GM19438 (cell line): Measurements from ENCODE around the gene NR2C2.
"Not testable (repeated sequence)": the region's sequence is repeated elsewhere in the genome, so short reads cannot be mapped to it uniquely, and the experiment has no call there.

ENCODE experiments used
- ATAC-seq: cut with Tn5 transposase; IDR thresholded peaks from one replicate; pipeline ENCODE4 v1.9.1; 2021; ENCODE audit warnings: low read depth; ENCODE audit not compliant: unreplicated experiment

NR2C2 gene

DNA sequence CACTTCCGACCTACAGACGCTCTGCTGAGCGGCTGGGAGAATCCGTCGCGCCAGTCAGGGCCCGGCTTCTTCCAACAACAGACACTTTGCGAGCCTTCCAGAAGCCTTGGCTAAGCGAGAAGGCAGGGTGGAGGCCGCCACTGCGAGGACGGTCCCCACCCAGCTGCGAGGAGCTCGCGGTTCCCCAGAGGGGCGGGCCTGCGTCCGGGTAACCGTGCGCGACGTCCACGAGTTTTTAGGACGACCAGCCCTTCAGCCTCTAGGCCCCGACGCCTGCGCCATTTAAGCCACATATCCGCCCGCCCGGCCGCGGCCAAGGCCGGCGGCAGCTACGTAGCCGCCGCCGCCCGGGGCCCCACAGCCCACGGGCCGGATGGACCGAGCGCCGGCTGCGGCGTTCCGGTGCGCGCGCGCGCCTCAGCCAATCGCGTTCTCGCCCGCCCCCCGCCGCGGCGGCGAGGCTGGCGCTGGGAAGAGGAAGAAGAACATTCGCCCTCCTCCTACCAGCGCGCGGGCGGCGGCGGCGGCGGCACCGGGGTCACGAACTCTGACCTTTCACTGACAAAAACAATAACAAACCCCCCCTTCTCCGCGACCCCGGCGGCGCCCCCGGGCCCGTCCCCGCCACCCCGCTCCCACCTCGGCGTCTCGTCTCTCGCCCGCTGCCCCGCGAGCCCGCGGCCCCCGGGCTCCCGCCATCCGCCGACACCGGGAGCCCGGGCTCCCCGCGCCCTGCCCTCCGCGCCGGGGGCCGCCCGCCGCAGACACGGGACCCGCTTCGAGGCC, at the start of gene NR2C2:
Gene NR2C2 (plus strand): TSS at position 484 of the 786 bp plus-strand sequence. CDS start 56,332 bp downstream, outside the sequence.
- ATAC-seq, result peak; percentile 48

DNA sequence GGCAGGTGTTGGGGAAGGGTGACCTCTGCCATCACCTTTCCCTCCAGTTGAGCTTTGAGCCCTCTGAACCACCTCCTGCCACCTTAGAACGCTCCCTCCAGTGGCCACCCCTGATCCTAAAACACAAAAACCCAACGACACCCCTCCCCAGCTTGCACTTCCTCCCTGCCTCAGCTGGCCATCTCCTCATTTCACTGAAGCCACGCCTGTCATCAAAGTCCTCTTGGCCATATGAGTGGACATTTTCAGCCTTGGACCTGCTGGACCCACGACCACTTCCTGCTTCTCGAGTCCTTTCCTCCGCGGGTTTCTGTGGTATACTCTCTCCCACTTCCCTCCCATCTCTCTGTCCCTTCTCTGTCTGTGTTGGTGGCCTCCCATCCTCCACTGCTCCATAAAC, 48.5 kb upstream of the NR2C2 start:
- ATAC-seq, result no peak

DNA sequence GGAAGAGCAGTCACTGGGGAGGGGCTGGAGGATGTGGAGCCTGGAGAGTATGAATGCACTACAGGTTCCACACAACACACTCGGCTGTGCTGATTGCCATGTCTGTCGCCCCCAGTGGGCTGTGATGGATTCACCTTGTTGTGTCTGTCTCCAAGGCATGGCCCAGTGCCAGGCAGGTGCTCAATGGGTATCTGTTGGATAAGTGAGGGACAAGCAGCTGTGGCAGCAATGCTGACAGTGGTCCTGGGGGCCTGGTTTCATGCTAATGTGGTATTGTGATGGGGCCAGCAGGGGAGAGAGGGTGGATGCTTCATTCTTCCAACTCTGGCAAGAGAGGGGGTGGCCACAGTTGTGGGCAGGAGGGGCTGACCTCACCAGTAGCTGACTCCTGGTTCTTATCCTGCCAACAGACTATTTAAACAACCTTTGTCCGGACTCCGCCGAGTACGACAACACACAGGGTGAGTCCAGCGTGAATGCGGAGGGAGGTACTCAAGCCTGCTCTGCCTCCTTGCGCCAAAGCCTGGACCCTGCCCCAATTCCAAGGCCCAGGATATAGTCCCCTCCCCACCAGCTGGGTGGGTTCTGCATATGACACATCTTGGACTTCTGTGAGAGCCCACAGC, 47.3 kb upstream of the NR2C2 start:
- ATAC-seq, result no peak

DNA sequence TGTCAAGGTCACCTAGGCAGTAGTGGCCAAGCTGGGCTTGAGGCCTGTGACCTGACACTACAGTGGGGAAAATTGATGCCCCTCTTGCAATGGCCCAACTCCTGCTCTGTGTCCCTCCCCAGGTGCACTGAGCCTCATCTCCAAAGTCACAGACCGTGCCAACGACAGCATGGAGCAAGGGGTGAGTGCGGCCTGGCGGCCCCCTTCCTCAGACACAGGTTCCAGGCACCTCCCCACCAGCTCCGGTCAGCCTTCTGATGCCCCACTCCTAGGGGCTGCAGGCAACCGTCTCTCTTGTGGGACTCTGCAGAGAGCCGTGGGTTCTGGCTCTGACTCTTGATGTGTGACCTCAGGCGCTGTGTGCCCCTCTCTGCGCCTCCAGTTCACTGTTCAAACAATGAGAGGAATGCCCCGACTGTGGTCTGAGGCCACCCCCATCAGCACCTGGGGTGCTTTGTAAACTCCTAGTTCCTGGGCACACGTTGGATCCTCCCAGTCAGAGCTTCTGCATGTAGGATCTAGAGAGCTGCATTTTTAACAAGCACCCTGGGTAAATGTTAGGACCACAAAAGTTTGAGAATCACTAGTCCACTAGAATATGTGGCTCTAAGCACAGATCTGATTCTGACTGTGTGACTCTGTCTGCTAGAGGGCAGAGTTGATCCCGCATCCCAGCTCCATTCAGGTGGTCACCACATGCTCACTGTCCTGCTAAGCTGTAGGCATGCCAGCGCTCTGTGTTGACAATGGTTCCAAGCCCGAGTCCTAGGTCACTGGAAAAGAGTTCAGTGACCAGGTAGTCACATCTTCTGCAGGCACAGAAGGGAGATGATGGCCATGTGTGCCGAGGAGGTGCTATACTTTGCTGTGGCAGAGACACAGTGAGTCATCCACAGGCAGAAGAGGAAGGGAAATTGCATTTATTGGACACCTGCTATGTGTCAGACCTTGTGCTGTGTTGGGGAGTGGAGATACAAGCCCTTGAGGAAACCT, 46.2 kb upstream of the NR2C2 start:
- no peak for ATAC-seq

DNA sequence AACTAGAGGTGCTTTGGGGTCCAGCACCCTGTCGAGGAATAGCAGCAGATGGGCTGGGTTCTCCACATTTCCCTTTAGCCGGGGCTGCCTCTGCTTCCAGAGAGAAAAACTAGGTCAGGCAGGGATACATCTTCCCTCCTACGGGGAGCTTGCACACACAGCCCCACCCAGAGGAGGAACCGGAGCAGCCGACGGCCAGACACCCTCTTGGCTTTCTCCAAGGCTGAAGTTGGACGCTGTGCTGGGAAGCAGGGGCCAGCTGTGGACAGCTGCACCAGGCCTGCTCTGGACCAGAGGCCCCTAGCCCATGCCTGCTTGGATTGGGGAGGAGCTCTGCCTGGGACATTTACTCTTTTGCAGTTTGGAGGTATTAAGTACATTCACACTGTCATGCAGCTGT, 44.7 kb upstream of the NR2C2 start:
- ATAC-seq, result no peak

DNA sequence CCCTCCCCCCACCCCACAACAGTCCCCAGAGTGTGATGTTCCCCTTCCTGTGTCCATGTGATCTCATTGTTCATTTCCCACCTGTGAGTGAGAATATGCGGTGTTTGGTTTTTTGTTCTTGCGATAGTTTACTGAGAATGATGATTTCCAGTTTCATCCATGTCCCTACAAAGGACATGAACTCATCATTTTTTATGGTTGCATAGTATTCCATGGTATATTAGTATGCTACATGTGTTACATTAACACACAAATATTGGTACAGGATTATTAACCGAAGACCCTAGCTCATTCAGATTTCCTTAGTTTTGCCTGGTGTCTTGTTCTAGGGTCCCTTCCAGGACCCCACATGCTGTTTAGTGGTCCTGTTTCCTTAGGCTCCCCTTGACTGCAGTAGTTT, 43.9 kb upstream of the NR2C2 start:
- ATAC-seq, result not testable (repeated sequence)

DNA sequence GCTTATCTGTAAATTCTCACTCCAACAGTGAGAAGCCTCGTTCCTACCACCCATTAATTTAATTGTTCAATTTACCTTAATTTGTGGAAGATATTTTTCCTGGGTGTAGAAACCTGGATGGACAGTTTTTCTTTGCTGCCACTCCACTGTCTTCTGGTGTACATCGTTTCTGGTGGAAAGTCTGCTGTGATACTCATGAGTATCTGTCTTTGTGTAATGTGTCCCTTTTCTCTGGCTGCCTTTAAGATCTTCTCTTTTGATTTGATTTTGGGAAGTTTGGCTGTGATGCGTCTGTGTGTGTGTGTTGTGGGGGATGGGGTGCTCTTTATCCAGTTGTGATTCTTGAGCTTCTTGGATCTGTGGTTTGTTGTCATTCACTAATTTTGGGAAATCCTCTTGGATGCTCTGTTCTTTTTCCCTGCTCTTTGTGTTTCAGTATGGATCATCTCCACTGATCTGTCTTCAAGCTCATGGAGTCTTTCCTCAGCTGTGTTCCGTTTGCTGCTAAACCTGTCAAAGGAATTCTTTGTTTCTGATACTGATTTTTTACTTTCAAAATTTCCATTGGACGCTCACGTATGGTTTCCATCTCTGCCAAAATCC, 42.2 kb upstream of the NR2C2 start:
- no peak for ATAC-seq

DNA sequence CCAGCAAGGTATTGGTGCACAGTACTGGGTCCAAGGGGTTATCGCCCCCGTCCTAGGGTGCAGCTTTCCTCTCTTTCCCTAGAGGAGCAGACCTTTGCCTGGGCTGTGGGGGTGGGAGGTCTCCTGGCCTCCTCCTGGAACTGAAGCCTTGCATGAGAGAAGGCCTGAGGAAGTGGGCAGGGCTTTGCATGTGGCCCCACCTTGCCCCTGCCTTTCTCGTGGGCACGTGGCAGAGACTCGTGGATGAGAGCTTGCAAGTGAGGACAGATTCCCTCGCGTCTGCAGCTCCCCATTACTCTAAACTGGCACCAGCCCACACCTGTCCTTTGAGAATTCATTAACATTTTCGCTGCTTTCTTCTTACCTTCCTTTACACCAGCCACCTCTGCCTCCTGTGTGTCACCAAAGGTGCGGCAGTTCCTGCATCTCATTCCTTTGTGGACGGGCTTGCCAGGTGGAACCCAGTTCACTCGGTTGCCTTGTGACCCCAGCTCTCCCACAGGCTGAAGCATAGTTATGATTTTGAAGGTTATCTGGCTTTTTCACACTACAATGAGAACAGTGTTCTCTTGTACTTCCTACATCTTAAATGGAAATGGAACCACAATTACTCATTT, 40.9 kb upstream of the NR2C2 start:
- no peak for ATAC-seq

DNA sequence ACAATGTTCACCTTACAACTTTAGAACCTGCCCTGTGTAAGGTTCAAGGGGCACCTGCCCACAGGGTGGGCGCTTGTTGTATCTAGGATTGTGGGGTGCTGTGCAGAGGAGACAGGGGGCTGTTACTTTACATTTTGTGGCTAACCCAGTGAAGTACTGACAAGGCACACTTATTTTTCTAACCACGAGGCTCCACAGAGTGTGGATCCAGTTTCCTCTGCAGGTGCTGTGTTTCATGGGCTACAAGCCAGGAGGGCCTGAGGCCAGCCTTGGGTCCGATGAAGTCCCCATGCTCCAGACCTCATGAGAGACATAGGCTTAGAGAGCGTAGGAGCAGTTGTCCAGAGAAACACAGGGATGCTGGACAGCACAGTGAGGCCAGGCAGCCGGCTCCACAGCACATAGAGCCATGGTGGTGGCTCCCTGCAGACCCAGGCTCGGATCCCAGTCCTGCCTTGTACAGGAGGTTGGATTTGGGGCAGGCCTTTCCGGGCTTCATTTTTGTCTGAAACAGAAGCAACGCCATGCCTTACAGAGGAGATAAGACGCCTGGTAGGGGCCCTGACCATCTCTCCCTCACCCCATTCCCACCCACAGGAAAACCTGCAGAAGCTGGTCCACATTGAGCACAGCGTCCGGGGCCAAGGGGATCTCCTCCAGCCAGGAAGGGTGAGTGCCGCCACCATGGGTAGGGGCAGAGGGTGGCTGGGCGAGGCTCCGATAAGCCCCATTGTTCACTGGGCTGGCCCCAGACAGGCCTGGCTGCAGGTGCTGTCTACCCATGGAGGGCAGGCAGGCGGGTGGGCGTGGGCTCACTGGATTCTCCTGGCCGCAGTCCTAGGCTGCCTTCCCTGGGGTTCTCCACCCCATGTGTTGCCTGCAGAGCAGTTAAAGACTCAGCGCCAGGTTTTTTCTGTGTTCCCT, 40.1 kb upstream of the NR2C2 start:
- ATAC-seq, result no peak

DNA sequence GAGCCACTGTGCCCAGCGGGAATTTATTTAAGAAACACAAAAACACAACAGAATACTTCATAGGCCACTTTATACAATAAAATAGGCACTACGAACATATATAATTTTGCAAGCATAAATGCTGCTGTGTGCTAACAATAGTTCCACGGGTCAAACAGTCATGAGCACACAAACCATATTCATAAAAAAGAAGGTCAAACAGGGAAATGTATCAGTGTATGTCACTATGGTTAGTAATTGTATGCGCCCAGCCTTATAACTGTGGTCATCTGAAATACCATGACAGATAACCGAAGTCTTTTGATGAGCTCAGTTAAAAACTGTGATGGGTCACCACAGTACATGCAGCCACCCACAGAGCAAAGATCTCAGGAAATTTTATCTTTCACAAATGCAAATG, 38.1 kb upstream of the NR2C2 start:
- ATAC-seq, result no peak

DNA sequence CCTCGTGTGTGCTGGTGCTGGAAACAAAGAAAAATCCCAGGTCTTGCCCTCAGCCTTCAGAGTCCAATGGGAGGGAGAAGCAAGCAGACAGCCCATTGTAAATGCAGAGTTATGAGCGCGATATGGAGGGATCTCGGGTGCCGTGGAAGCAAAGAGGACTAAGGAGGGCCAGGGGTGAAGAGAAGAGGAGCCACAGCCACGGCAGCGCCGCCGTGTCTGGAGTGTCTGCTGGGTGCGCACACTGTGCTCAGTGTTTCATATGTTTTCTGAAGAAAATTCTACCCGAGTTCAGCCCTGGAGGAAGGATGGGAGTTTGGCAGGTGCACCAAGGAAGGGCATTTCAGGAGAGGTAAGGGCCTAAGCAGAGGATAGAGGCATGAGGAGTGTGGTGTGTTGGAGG, 35.7 kb upstream of the NR2C2 start:
- no peak for ATAC-seq

DNA sequence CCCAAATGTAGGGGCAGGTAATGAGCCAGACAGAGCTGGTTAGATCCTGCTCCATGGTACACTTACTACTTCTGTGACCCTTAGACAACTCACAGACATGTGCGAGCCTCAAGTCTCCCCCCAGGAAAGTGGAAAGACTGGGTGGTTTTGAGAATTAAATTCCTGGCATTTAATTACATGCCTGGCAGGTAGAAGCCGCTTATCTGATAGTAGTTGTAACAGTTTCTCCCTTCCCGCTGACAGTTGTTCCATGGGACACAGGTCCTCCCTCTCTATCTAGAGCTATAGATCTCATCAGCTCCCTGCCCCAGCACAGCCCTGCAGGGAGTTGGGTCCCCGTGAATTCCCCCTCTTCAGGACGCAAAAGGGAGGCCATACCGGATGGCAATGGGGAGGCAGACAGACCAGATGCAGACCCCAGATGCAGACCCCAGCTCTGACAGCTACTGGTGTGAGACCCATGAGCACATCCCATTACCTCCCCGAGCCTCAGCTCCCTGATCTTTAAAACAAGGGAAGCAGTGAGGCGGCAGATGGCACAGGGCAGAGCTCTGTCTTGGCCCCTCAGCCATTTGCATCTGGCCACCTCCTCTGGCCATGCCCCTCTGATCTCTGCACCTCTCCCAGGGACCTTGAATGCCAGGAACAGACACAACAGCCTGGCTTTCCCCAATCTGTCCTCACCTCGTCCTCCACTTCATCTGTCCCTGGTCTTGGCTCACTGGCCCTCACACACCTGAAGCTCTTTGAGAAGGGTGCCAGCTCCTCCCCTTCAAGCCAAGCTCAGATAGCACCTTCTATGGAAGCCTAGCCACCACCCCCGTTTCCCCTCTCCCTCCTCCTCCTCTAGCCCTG, 34.1 kb upstream of the NR2C2 start:
- ATAC-seq, result no peak

DNA sequence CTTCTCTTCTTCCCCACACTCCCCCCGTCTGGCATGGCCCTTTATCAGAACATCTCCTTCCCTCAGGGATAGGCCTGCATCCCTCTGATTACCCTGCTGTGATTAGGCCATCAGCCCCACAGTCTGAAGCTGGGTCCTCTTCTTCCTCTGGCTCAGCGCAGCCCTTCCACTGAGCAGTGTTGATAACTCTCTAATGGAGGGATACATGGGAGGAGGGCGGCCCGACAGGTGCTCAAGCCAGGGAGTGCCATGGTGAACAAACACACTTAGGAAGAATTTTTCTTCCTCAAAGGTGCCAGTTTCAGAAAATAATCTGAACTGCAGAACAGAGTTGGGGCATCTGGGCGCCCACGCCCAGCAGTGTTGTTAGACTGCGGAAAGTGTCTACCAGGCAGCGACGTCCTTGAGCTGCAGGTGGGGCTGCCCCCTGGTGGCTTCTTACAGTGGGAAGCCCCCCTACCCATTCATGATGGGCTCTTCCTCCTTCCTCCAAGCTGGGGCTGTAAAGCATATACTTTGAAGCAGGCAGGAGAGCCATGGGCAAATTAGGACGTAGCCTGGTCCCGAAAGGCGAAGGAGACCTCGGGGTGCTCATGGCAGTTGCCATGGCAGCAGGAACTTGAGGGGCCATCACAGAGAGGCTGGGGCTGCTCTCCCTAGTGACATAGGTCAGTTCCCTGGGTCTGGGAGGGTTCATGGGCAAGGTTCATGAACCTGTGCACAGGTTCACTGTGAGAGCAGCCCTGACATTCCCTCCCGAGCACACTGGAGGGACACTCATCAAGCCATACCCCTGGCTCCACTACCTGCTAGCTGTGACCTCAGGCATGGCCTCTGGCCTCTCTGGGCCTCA, 33.2 kb upstream of the NR2C2 start:
- ATAC-seq, result no peak

DNA sequence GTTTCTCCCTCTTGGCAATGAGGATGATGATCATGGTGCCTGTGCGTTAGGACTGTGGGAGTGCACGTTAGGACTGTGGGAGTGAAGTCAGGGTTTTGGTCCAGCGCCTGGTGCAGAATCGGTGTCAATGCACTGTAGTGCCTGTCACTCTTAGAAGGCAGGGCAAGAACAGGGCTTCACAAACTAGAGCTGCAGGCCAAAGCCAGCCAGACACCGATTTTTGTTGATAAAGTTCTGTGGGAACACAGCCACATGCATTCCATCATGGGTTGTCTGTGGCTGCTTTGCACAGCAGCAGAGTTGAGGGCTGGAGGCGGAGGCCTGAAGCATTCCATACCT, 32.6 kb upstream of the NR2C2 start:
- no peak for ATAC-seq

DNA sequence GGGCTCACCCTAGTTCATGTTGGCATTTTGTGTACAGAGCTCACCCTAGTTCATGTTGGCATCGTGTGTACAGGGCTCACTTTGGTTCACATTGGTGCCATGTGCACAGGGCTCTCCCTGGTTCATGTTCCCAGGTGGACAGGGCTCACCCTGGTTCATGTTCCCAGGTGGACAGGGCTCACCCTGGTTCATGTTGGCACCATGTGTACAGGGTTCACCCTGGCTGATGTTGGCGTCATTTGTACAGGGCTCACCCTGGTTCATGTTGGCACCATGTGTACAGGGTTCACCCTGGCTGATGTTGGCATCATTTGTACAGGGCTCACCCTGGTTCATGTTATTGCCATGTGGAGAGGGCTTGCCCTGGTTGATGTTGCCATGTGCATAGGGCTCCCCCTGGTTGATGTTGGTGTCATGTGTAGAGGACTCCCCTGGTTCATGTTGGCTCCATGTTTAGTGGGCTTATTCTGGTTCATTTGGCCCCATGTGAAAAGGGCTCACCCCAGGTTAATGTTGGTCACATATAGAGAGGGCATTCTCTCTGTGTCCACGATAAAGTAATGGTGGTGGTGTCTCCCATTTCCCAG, 31.7 kb upstream of the NR2C2 start:
- no peak for ATAC-seq

DNA sequence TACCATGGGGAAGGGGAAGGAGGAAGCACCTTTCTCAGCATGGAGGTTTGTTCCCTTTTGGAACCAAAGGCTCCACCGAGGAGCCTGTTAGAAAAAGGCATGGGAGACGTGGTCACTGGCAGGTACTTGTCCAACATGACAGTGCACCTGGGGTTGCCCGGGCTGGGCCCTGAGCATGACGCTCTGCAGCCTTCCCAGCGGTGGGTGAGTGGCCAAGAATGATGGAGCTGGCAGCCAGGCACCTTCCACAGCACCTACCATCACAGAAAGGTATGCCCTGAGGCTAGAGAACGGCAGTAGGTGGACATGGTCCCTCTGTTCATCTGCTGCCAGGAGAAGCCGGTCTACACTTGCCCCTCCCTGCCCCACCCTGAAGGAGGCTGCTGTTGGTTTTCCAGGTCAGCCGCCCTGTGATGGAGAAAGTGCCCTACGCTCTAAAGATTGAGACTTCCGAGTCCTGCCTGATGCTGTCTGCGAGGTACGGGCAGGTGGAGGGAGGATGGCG, 29.0 kb upstream of the NR2C2 start:
- ATAC-seq, result no peak

DNA sequence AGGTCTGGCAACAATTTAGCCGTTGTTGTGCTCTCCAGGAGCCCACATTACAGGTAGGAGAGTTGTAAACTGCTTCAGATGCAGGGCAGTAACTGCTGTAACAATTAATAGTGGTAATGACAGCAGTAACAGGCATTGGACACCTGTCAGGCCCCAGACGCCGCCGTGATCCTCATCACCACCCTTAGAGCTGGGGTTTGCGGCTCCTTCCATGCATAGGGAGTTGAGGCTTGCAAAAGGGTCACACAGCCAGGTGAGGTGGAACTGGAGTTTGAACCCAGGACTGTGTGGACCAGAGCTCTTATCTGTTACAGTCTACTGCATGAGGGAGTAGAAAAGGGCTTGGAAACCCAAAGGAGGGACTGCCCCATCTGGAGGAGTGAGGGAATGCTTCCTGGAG, 26.8 kb upstream of the NR2C2 start:
- ATAC-seq, result no peak
